Measurements from ENCODE around the gene P2RY6.

- no peak for TF ChIP-seq EZH2 (IDR thresholded peaks at IDR 0.05; ENCODE audit: low read depth)
- TF ChIP-seq, protein P1, sequence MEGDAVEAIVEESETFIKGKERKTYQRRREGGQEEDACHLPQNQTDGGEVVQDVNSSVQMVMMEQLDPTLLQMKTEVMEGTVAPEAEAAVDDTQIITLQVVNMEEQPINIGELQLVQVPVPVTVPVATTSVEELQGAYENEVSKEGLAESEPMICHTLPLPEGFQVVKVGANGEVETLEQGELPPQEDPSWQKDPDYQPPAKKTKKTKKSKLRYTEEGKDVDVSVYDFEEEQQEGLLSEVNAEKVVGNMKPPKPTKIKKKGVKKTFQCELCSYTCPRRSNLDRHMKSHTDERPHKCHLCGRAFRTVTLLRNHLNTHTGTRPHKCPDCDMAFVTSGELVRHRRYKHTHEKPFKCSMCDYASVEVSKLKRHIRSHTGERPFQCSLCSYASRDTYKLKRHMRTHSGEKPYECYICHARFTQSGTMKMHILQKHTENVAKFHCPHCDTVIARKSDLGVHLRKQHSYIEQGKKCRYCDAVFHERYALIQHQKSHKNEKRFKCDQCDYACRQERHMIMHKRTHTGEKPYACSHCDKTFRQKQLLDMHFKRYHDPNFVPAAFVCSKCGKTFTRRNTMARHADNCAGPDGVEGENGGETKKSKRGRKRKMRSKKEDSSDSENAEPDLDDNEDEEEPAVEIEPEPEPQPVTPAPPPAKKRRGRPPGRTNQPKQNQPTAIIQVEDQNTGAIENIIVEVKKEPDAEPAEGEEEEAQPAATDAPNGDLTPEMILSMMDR (conservative IDR thresholded peaks at IDR 0.05) = no peak; the same call in 1 of the 2 replicates
Observed at GRCh38 chr11:73306069-73306841, 34.1 kb downstream of the P2RY6 start.
